MG63 (cell line): Measurements from ENCODE around the gene SFSWAP. TPM values are rescaled to one million over a fixed set of nuclear protein-coding genes. Genes with fewer than 3 reads are reported as not detected.
"Not testable (repeated sequence)": the region's sequence is repeated elsewhere in the genome, so short reads cannot be mapped to it uniquely, and the experiment has no call there.

Source experiments
- DNase-seq: peaks from one replicate; pipeline ENCODE4 v3.0.0-alpha.2; 2020
- H3K27me3 ChIP-seq: fragments of 250-450 bp; sonication (Bioruptor Pico); 2 replicates; pipeline ENCODE4 v1.5.1; 2020; ENCODE audit warnings: mild to moderate bottlenecking, moderate library complexity
- H3K36me3 ChIP-seq: fragments of 250-450 bp; sonication (Bioruptor Pico); 2 replicates; pipeline ENCODE4 v1.5.1; 2020; ENCODE audit warnings: mild to moderate bottlenecking, moderate library complexity
- H3K4me3 ChIP-seq: fragments of 250-450 bp; sonication (Bioruptor Pico); 2 replicates; pipeline ENCODE4 v1.5.1; 2020; ENCODE audit warnings: mild to moderate bottlenecking, moderate library complexity
- H3K9me3 ChIP-seq: fragments of 250-450 bp; sonication (Bioruptor Pico); 2 replicates; pipeline ENCODE4 v1.5.1; 2020; ENCODE audit warnings: mild to moderate bottlenecking, moderate library complexity
- total RNA-seq: library from RNA; depleted of rRNA; stranded (reverse); fragments of >200 nt; shearing (Covaris generic); gene quantifications from 2 replicates; pipeline ENCODE4 v1.2.3, GENCODE V29; 2014; ENCODE audit warnings: low replicate concordance

The SFSWAP gene
- total RNA-seq, 1 experiment from 2014 or later, result 19.3 TPM

DNA sequence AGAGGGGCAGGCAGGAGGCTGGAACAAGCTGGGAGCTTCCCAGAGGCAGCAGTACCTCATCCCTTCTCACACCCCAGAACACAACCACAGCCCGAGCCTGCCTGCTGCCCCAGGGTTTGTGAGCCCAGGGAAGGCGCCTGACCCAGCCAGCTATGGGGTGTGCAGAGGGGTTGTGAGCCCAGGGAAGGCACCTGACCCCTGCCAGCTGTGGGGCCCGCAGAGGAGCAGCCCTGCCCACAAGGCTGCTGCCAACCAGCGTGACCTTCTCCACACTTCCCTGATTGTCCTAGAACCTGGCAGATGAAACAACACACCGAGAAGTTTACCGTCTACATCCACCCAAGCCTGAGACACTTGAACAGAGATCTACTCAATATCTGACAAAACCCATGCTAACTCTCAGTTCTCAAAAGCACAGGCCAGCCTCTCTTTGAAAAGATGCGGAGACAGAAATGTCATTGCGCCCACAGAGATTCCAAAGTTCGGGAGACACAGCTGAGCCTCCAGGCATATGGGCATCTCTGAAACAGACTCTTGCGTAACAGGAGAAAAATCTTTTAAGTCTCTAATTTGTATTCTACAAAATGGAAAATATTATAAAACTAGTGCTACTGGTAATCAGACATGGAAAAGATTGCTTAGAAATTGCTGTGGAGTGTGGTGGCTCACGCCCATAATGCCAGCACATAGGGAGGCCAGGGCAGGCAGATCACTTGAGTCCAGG lies 47.3 kb downstream of the SFSWAP start:
- Histone ChIP-seq H3K4me3 (no peak overlapping the region), H3K9me3 (no peaks in the 10 kb centered on the region), H3K36me3 (peaks cover 92% of the 10 kb centered on the region), H3K27me3 (no peaks in the 10 kb centered on the region)
- no peak for DNase-seq

GRCh38 chr12:131759176-131759575 lies 48.3 kb downstream of the SFSWAP start:
- no peaks in the 10 kb centered on the region for H3K27me3 ChIP-seq
- DNase-seq, result no peak
- no peak overlapping the region for H3K4me3 ChIP-seq
- peaks cover 90% of the 10 kb centered on the region for H3K36me3 ChIP-seq
- no peaks in the 10 kb centered on the region for H3K9me3 ChIP-seq

DNA sequence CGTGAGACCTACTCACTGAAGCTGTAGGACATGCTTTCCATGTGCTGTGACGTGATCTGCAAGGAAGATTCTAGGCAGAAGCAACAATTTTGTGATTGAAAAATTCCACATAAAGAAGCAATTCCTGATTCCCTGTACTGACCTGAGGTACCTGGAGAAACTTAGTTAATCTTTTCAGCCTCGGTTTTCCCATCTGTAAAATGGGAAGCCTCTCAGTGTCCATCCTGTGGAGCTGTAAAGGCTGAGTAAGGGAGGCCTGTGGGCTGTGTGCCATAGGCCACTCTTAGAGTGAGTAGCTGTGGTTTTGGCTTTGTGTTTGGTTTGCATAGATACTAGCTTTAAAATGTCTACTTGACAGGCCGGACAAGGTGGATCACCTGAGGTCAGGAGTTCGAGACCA lies 50.7 kb downstream of the SFSWAP start:
- peaks cover 93% of the 10 kb centered on the region for H3K36me3 ChIP-seq
- no peaks in the 10 kb centered on the region for H3K27me3 ChIP-seq
- H3K4me3 ChIP-seq, result no peak overlapping the region
- DNase-seq, result no peak
- H3K9me3 ChIP-seq, result no peaks in the 10 kb centered on the region

- Histone ChIP-seq H3K4me3 (no peak overlapping the region), H3K27me3 (no peaks in the 10 kb centered on the region), H3K36me3 (peaks cover 93% of the 10 kb centered on the region), H3K9me3 (no peaks in the 10 kb centered on the region)
- no peak for DNase-seq
These were observed 53.8 kb downstream of the SFSWAP start for GRCh38 chr12:131764738-131765137.

GRCh38 chr12:131765961-131766360 lies 55.1 kb downstream of the SFSWAP start:
- H3K4me3 ChIP-seq, result no peak overlapping the region
- peaks cover 92% of the 10 kb centered on the region for H3K36me3 ChIP-seq
- no peak for DNase-seq
- H3K9me3 ChIP-seq, result no peaks in the 10 kb centered on the region
- H3K27me3 ChIP-seq, result no peaks in the 10 kb centered on the region

- no peak for DNase-seq
- Histone ChIP-seq H3K36me3 (peaks cover 90% of the 10 kb centered on the region), H3K9me3 (no peaks in the 10 kb centered on the region), H3K4me3 (no peak overlapping the region), H3K27me3 (no peaks in the 10 kb centered on the region)
These were observed 55.7 kb downstream of the SFSWAP start for GRCh38 chr12:131766382-131767107.

- H3K9me3 ChIP-seq, result no peaks in the 10 kb centered on the region
- no peak for DNase-seq
- H3K4me3 ChIP-seq, result no peak overlapping the region
- H3K36me3 ChIP-seq, result peaks cover 81% of the 10 kb centered on the region
- no peaks in the 10 kb centered on the region for H3K27me3 ChIP-seq
These were observed 59.2 kb downstream of the SFSWAP start for GRCh38 chr12:131770120-131770519.

DNA sequence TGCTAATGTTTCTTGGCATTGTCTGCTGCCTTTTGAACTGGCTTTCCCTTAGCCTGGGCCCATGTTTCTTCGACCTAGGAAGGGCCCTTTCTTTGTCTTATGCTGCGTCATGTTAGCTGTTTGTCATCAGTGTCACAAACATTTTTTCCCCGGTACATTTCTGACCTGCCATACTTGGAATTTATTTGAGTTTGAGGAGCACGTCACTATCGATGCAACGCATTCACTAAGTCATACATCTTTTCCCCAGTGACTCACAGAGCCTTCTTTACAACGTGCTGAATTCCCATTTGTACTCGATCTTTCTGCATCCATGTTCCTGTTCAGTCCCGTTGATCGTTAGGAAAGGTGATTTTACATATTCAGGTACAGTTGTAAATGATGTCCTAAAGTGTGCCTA lies 61.1 kb downstream of the SFSWAP start:
- Histone ChIP-seq H3K4me3 (no peak overlapping the region), H3K27me3 (no peaks in the 10 kb centered on the region), H3K9me3 (no peaks in the 10 kb centered on the region), H3K36me3 (peaks cover 81% of the 10 kb centered on the region)
- no peak for DNase-seq

- Histone ChIP-seq H3K36me3 (peaks cover 81% of the 10 kb centered on the region), H3K9me3 (no peaks in the 10 kb centered on the region), H3K4me3 (no peak overlapping the region), H3K27me3 (no peaks in the 10 kb centered on the region)
- no peak for DNase-seq
These were observed 62.8 kb downstream of the SFSWAP start for GRCh38 chr12:131773582-131774221.

- H3K9me3 ChIP-seq, result no peaks in the 10 kb centered on the region
- no peaks in the 10 kb centered on the region for H3K27me3 ChIP-seq
- peaks cover 77% of the 10 kb centered on the region for H3K36me3 ChIP-seq
- DNase-seq, result no peak
- no peak overlapping the region for H3K4me3 ChIP-seq
These were observed 63.9 kb downstream of the SFSWAP start for GRCh38 chr12:131774576-131775391.

- no peak for DNase-seq
- H3K4me3 ChIP-seq, result no peak overlapping the region
- peaks cover 78% of the 10 kb centered on the region for H3K36me3 ChIP-seq
- no peaks in the 10 kb centered on the region for H3K27me3 ChIP-seq
- no peaks in the 10 kb centered on the region for H3K9me3 ChIP-seq
These were observed 64.7 kb downstream of the SFSWAP start for GRCh38 chr12:131775392-131776236.

GRCh38 chr12:131776237-131776889 lies 65.5 kb downstream of the SFSWAP start:
- Histone ChIP-seq H3K36me3 (peaks cover 77% of the 10 kb centered on the region), H3K27me3 (no peaks in the 10 kb centered on the region), H3K9me3 (no peaks in the 10 kb centered on the region), H3K4me3 (no peak overlapping the region)
- DNase-seq, result no peak

- H3K4me3 ChIP-seq, H3K9me3 ChIP-seq, H3K27me3 ChIP-seq, DNase-seq: not testable (repeated sequence)
- peaks cover 78% of the 10 kb centered on the region for H3K36me3 ChIP-seq
These were observed 66.4 kb downstream of the SFSWAP start for GRCh38 chr12:131777269-131777668.

GRCh38 chr12:131779027-131779426 lies 68.1 kb downstream of the SFSWAP start:
- no peak overlapping the region for H3K4me3 ChIP-seq
- H3K36me3 ChIP-seq, result peaks cover 72% of the 10 kb centered on the region
- no peaks in the 10 kb centered on the region for H3K27me3 ChIP-seq
- DNase-seq, result no peak
- no peaks in the 10 kb centered on the region for H3K9me3 ChIP-seq

GRCh38 chr12:131782061-131782460 lies 71.2 kb downstream of the SFSWAP start:
- no peak for DNase-seq
- Histone ChIP-seq H3K36me3 (peaks cover 77% of the 10 kb centered on the region), H3K9me3 (no peaks in the 10 kb centered on the region), H3K4me3 (no peak overlapping the region), H3K27me3 (no peaks in the 10 kb centered on the region)
